ENCODE data around the gene KDM3B.

KDM3B gene

DNA sequence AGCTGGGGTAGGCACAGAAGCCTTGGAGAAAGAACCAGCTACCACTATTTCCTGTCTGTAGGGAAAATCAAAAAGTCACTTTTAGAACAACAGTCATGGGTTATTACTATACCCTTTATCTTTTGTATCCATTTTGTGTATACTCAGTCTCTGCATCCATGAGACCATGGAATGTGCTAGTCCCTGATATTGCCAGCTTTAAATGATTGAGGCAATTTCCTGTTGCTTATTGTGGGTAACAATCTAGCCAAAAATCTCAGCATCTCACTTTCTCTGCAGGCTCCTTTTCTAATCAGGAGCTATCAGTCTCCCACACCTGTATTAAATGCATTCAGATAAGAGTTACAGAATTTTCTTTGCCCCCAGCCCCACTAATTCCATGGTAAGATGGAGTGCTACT is 968 bp upstream of the KDM3B start:
- TF ChIP-seq GLIS3 (CRISPR knock-in tag; IDR thresholded peaks at IDR 0.05) (no peak), ZNF70 (CRISPR knock-in tag; IDR thresholded peaks at IDR 0.05) (no peak), ISL1 (CRISPR knock-in tag; IDR thresholded peaks at IDR 0.05) (no peak)
- TF ChIP-seq, protein P1, sequence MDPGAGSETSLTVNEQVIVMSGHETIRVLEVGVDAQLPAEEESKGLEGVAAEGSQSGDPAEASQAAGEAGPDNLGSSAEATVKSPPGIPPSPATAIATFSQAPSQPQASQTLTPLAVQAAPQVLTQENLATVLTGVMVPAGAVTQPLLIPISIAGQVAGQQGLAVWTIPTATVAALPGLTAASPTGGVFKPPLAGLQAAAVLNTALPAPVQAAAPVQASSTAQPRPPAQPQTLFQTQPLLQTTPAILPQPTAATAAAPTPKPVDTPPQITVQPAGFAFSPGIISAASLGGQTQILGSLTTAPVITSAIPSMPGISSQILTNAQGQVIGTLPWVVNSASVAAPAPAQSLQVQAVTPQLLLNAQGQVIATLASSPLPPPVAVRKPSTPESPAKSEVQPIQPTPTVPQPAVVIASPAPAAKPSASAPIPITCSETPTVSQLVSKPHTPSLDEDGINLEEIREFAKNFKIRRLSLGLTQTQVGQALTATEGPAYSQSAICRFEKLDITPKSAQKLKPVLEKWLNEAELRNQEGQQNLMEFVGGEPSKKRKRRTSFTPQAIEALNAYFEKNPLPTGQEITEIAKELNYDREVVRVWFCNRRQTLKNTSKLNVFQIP (CRISPR knock-in tag; IDR thresholded peaks at IDR 0.05; ENCODE audit: borderline replicate concordance, low read depth) = no peak
- no peak for ATAC-seq

DNA sequence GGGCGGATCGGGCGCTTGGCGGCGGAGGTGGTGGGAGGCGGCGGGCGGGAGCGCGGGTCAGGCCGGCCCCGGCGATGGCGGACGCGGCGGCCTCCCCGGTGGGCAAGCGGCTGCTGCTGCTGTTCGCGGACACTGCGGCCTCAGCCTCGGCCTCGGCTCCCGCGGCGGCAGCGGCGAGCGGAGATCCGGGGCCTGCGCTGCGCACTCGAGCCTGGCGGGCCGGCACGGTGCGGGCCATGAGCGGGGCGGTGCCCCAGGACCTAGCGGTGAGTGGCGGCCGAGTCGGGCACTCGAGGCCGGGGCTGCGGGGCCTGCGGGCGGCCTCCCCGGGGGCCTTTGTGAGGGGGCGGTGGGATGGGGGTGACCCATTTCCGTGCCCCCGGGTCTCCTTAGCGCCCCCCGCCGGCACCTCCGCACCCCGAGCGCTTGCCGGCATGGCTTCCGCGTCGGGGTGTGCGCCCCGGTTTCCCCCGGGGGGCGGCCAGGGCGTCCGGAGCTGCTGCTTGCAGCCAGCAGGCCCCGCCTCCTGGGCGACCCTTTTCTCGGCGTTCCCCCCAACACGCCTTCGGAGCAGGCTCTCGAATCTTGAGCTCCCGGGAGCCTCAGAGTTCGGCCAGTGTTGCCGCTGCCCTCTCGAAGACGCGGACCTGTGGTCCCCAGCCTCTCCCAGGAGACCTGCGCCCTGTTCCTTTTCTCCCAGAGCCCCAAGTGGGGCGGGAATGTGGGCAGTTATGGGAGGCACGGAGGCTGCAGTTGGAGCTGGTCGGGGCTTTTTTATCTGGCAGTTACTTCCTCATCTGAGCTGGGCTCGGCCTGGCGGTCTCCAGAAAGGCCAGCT is 456 bp downstream of the KDM3B start:
- ATAC-seq = peak; percentile 66
- TF ChIP-seq RARB (CRISPR knock-in tag; IDR thresholded peaks at IDR 0.05) (no peak), TCF4 (CRISPR knock-in tag; IDR thresholded peaks at IDR 0.05; ENCODE audit: borderline replicate concordance) (no peak), ZC3H10 (CRISPR knock-in tag; IDR thresholded peaks at IDR 0.05) (no peak), ZFP3 (CRISPR knock-in tag; IDR thresholded peaks at IDR 0.05) (no peak), ZNF8 (CRISPR knock-in tag; IDR thresholded peaks at IDR 0.05) (no peak), OSR1 (CRISPR knock-in tag; IDR thresholded peaks at IDR 0.05) (no peak), GLIS3 (CRISPR knock-in tag; IDR thresholded peaks at IDR 0.05) (no peak), ESRRG (CRISPR knock-in tag; IDR thresholded peaks at IDR 0.05) (no peak), ISL1 (CRISPR knock-in tag; IDR thresholded peaks at IDR 0.05) (no peak)

DNA sequence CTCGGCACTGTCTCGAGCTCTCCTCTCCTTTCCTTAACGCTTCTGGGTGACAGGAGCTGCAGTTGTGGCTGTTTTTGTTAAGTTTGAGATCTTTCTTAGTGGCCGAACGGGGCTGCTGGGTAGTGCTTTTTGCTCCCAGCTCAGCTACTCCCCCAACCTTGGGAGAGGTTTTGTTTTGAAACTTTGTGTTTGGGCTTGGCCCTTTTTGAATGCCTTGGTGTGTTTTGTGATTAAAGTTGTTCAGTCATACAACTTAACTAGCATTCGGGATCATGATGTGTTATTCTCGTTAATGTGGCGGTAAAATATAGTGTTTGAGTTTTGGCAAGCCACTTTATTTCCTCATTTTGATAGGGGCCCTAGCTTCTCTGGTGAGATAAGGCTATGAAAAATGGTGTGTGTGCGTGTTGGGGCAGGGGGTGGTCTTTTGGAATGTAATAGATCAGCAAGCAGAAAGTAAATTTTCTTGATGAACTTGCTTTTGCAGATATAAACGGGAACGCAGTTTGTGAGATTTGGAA is 1.1 kb downstream of the KDM3B start:
- TF ChIP-seq, protein P1 (CRISPR knock-in tag; IDR thresholded peaks at IDR 0.05; ENCODE audit: borderline replicate concordance, low read depth) = no peak
- TF ChIP-seq ESRRG (CRISPR knock-in tag; IDR thresholded peaks at IDR 0.05) (no peak), TCF4 (CRISPR knock-in tag; IDR thresholded peaks at IDR 0.05; ENCODE audit: borderline replicate concordance) (no peak), RARB (CRISPR knock-in tag; IDR thresholded peaks at IDR 0.05) (no peak), ISL1 (CRISPR knock-in tag; IDR thresholded peaks at IDR 0.05) (no peak), GLIS3 (CRISPR knock-in tag; IDR thresholded peaks at IDR 0.05) (no peak), ZNF565 (CRISPR knock-in tag; conservative IDR thresholded peaks at IDR 0.05; ENCODE audit: low read depth) (no peak), OSR1 (CRISPR knock-in tag; IDR thresholded peaks at IDR 0.05) (no peak), ZFP30 (CRISPR knock-in tag; IDR thresholded peaks at IDR 0.05) (no peak), ZC3H10 (CRISPR knock-in tag; IDR thresholded peaks at IDR 0.05) (no peak), BACH2 (CRISPR knock-in tag; IDR thresholded peaks at IDR 0.05; ENCODE audit: borderline replicate concordance) (no peak), ZNF70 (CRISPR knock-in tag; IDR thresholded peaks at IDR 0.05) (no peak), CSDC2 (CRISPR knock-in tag; IDR thresholded peaks at IDR 0.05) (no peak), SNAI2 (CRISPR knock-in tag; IDR thresholded peaks at IDR 0.05) (no peak)
- TF ChIP-seq, protein P2, sequence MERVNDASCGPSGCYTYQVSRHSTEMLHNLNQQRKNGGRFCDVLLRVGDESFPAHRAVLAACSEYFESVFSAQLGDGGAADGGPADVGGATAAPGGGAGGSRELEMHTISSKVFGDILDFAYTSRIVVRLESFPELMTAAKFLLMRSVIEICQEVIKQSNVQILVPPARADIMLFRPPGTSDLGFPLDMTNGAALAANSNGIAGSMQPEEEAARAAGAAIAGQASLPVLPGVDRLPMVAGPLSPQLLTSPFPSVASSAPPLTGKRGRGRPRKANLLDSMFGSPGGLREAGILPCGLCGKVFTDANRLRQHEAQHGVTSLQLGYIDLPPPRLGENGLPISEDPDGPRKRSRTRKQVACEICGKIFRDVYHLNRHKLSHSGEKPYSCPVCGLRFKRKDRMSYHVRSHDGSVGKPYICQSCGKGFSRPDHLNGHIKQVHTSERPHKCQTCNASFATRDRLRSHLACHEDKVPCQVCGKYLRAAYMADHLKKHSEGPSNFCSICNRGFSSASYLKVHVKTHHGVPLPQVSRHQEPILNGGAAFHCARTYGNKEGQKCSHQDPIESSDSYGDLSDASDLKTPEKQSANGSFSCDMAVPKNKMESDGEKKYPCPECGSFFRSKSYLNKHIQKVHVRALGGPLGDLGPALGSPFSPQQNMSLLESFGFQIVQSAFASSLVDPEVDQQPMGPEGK (CRISPR knock-in tag; IDR thresholded peaks at IDR 0.05; ENCODE audit: borderline replicate concordance) = no peak
- TF ChIP-seq, protein P3, sequence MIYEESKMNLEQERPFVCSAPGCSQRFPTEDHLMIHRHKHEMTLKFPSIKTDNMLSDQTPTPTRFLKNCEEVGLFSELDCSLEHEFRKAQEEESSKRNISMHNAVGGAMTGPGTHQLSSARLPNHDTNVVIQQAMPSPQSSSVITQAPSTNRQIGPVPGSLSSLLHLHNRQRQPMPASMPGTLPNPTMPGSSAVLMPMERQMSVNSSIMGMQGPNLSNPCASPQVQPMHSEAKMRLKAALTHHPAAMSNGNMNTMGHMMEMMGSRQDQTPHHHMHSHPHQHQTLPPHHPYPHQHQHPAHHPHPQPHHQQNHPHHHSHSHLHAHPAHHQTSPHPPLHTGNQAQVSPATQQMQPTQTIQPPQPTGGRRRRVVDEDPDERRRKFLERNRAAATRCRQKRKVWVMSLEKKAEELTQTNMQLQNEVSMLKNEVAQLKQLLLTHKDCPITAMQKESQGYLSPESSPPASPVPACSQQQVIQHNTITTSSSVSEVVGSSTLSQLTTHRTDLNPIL (CRISPR knock-in tag; IDR thresholded peaks at IDR 0.05; ENCODE audit: low read depth) = no peak
- no peak for ATAC-seq

DNA sequence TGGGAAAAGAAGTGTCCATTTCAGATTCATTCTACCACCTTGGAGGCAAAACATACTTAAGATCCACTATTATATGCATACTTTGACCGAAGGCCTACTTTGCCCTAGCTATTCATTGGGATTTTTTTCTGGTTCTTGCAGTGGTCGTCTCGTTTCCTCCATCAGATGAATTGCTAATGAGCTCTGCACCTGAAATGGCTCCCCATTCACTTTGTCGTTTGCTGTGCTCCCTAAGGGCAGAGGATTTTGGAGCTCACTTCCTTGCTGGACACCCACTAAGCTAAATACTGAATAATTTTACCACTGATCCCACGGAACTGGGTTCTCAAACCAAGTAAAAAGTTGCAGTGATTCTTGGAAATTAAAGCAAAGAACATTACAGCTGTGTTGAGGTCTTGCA is 1.9 kb downstream of the KDM3B start:
- TF ChIP-seq SNAI2 (CRISPR knock-in tag; IDR thresholded peaks at IDR 0.05) (no peak), BACH2 (CRISPR knock-in tag; IDR thresholded peaks at IDR 0.05; ENCODE audit: borderline replicate concordance) (no peak), OSR1 (CRISPR knock-in tag; IDR thresholded peaks at IDR 0.05) (no peak), ZNF70 (CRISPR knock-in tag; IDR thresholded peaks at IDR 0.05) (no peak)
- TF ChIP-seq, protein P4, sequence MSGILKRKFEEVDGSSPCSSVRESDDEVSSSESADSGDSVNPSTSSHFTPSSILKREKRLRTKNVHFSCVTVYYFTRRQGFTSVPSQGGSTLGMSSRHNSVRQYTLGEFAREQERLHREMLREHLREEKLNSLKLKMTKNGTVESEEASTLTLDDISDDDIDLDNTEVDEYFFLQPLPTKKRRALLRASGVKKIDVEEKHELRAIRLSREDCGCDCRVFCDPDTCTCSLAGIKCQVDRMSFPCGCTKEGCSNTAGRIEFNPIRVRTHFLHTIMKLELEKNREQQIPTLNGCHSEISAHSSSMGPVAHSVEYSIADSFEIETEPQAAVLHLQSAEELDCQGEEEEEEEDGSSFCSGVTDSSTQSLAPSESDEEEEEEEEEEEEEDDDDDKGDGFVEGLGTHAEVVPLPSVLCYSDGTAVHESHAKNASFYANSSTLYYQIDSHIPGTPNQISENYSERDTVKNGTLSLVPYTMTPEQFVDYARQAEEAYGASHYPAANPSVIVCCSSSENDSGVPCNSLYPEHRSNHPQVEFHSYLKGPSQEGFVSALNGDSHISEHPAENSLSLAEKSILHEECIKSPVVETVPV (CRISPR knock-in tag; IDR thresholded peaks at IDR 0.05) = no peak
- TF ChIP-seq, protein P5, sequence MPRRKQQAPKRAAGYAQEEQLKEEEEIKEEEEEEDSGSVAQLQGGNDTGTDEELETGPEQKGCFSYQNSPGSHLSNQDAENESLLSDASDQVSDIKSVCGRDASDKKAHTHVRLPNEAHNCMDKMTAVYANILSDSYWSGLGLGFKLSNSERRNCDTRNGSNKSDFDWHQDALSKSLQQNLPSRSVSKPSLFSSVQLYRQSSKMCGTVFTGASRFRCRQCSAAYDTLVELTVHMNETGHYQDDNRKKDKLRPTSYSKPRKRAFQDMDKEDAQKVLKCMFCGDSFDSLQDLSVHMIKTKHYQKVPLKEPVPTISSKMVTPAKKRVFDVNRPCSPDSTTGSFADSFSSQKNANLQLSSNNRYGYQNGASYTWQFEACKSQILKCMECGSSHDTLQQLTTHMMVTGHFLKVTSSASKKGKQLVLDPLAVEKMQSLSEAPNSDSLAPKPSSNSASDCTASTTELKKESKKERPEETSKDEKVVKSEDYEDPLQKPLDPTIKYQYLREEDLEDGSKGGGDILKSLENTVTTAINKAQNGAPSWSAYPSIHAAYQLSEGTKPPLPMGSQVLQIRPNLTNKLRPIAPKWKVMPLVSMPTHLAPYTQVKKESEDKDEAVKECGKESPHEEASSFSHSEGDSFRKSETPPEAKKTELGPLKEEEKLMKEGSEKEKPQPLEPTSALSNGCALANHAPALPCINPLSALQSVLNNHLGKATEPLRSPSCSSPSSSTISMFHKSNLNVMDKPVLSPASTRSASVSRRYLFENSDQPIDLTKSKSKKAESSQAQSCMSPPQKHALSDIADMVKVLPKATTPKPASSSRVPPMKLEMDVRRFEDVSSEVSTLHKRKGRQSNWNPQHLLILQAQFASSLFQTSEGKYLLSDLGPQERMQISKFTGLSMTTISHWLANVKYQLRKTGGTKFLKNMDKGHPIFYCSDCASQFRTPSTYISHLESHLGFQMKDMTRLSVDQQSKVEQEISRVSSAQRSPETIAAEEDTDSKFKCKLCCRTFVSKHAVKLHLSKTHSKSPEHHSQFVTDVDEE (CRISPR knock-in tag; IDR thresholded peaks at IDR 0.05) = no peak
- ATAC-seq = no peak

All from SK-N-SH treated with all-trans-retinoic acid at 6 μM for 48 hours (cell line).